Measurements from ENCODE around the gene PPP1R3G. TPM values are rescaled to one million over a fixed set of nuclear protein-coding genes. Genes with fewer than 3 reads are reported as not detected.

PPP1R3G gene
- total RNA-seq: 3.0 TPM in 2 replicates

GRCh38 chr6:5084781-5085647 lies at the start of gene PPP1R3G:
TSS of gene PPP1R3G (plus strand) at chr6:5085341. CDS start at chr6:5085486, 145 bp downstream.

Other genes with a start within 250 kb of the PPP1R3G start
- 8.3 and 17.9 TPM in 2 replicates for gene RPP40, start 81.3 kb upstream of the PPP1R3G start, total RNA-seq
- 12.8 and 15.0 TPM in 2 replicates for gene LYRM4, start 175.6 kb downstream of the PPP1R3G start, total RNA-seq
- gene FARS2, start 176.2 kb downstream of the PPP1R3G start, total RNA-seq: 22.4 and 22.9 TPM in 2 replicates